HCT116 (cell line): ENCODE results near the gene RSPO4. TPM values are rescaled to one million over a fixed set of nuclear protein-coding genes. Genes with fewer than 3 reads are reported as not detected.
A peak's percentile ranks its signal among the peaks of the same experiment; 100 is the strongest.

Experiments used
- ATAC-seq: fragments of 200-7000 bp; cut with Tn5 transposase; 2 replicates; pipeline ENCODE4 v1.9.1; 2020; ENCODE audit warnings: mild to moderate bottlenecking, moderate library complexity
- BruUV-seq: library from RNA; stranded (reverse); fragments of 400-500 nt; replicated peaks from 2 replicates; lab custom pipeline; 2021; lab: Mats Ljungman, UMichigan
- CTCF ChIA-PET: fragments of 300-600 bp; sonication (Branson Sonifier 250); formaldehyde crosslinking; loops from one replicate; lab custom pipeline; 2021; ENCODE audit warnings: antibody characterized with exemption; lab: Charles Lee
- POLR2A ChIA-PET: fragments of 300-600, 350-600 bp; sonication (Branson Sonifier 250); formaldehyde crosslinking; loops from one replicate; lab custom pipeline; 2021; ENCODE audit warnings: antibody characterized with exemption; lab: Charles Lee
- RAD21 ChIA-PET, 2 experiments: fragments of 300-600 bp; sonication (Branson Sonifier 250); formaldehyde crosslinking; loops; one replicate each; lab custom pipeline; 2023; ENCODE audit warnings: low total read pairs in 2 of 2; ENCODE audit not compliant: uncharacterized antibody in 2 of 2, unreplicated experiment in 2 of 2, low non-redundant PET in 1 of 2; lab: Charles Lee
- DNase-seq: peaks from one replicate; pipeline ENCODE4 v3.0.0-alpha.2; 2010; ENCODE audit warnings: low read depth, low spot score
- H2AFZ ChIP-seq: fragments of 200-600 bp; shearing (Covaris generic), sonication (generic); 2 replicates; pipeline ENCODE4 v1.6.1; 2017; ENCODE audit warnings: low read depth, mixed run types, mixed read lengths, antibody characterized with exemption, low read length; ENCODE audit not compliant: poor library complexity, severe bottlenecking
- H3K27ac ChIP-seq: 2 replicates; pipeline ENCODE4 v1.5.1; 2012; ENCODE audit warnings: low read depth, low read length
- H3K27me3 ChIP-seq: fragments of 200-600 bp; sonication (generic); 2 replicates; pipeline ENCODE4 v1.6.1; 2016; ENCODE audit warnings: mixed run types, low read length, mixed read lengths; ENCODE audit not compliant: insufficient read depth
- H3K36me3 ChIP-seq, 2 experiments: fragments of 200-500 bp in 1 of 2; fragments of 200-600 bp in 1 of 2; sonication (Bioruptor generic) in 1 of 2; sonication (generic) in 1 of 2; 2 replicates each; pipeline versions ENCODE4 v1.5.1 to v1.6.1; 2014 to 2016; ENCODE audit warnings: low read length in 2 of 2, inconsistent platforms in 1 of 2, mixed read lengths in 1 of 2, mixed run types in 1 of 2; ENCODE audit not compliant: insufficient read depth in 2 of 2, control insufficient read depth in 1 of 2
- H3K4me1 ChIP-seq, 2 experiments: fragments of 200-600 bp in 1 of 2; sonication (generic) in 1 of 2; 2 replicates each; pipeline versions ENCODE4 v1.5.1 to v1.6.1; 2012 to 2017; ENCODE audit warnings: low read length in 2 of 2, inconsistent platforms in 1 of 2, mild to moderate bottlenecking in 1 of 2, mixed read lengths in 1 of 2, mixed run types in 1 of 2, moderate library complexity in 1 of 2; ENCODE audit not compliant: insufficient read depth in 2 of 2, control insufficient read depth in 1 of 2
- H3K4me2 ChIP-seq: fragments of 200-600 bp; sonication (generic); 2 replicates; pipeline ENCODE4 v1.6.1; 2017; ENCODE audit warnings: mixed run types, low read length, mixed read lengths
- H3K4me3 ChIP-seq, 2 experiments: fragments of 200-600 bp in 1 of 2; sonication (generic) in 1 of 2; replicated peaks in 1 of 2; 2 replicates each; pipeline ENCODE4 v1.5.1; 2011 to 2016; ENCODE audit warnings: low read length in 2 of 2, control low read depth in 1 of 2, low read depth in 1 of 2, mild to moderate bottlenecking in 1 of 2, mixed read lengths in 1 of 2, mixed run types in 1 of 2
- H3K79me2 ChIP-seq: fragments of 200-600 bp; sonication (generic); 2 replicates; pipeline ENCODE4 v1.6.1; 2017; ENCODE audit warnings: mild to moderate bottlenecking, mixed run types, low read length, moderate library complexity, mixed read lengths; ENCODE audit not compliant: insufficient read depth
- H3K9ac ChIP-seq: fragments of 200-600 bp; sonication (generic); 2 replicates; pipeline ENCODE4 v1.6.1; 2016; ENCODE audit warnings: low read length, mixed read lengths
- H3K9me2 ChIP-seq: fragments of 200-600 bp; sonication (generic), shearing (Covaris generic); 2 replicates; pipeline ENCODE4 v1.6.1; 2017; ENCODE audit warnings: mixed run types, mild to moderate bottlenecking, moderate library complexity; ENCODE audit not compliant: insufficient read depth
- H3K9me3 ChIP-seq, 2 experiments: fragments of 200-500 bp in 1 of 2; fragments of 200-600 bp in 1 of 2; sonication (Bioruptor generic) in 1 of 2; sonication (generic) in 1 of 2; 2 replicates each; pipeline ENCODE4 v1.6.1; 2014 to 2017; ENCODE audit warnings: low read length in 2 of 2, mixed read lengths in 2 of 2, inconsistent platforms in 1 of 2, low read depth in 1 of 2, mild to moderate bottlenecking in 1 of 2, mixed run types in 1 of 2, moderate library complexity in 1 of 2; ENCODE audit not compliant: control insufficient read depth in 1 of 2, insufficient read depth in 1 of 2
- H4K20me1 ChIP-seq: fragments of 200-600 bp; sonication (generic), shearing (Covaris generic); 2 replicates; pipeline ENCODE4 v1.6.1; 2017; ENCODE audit warnings: mixed run types, mild to moderate bottlenecking, moderate library complexity; ENCODE audit not compliant: insufficient read depth
- CEBPB ChIP-seq: IDR thresholded peaks from 2 replicates; pipeline ENCODE4 v1.6.1; 2012; ENCODE audit warnings: low read depth
- FOSL1 ChIP-seq: IDR thresholded peaks from 2 replicates; pipeline ENCODE4 v1.6.1; 2012; ENCODE audit warnings: low read depth
- POLR2AphosphoS5 ChIP-seq: IDR thresholded peaks from 2 replicates; pipeline ENCODE4 v1.6.1; 2011; ENCODE audit warnings: mild to moderate bottlenecking, low read depth, low read length, moderate library complexity
- RAD21 ChIP-seq: IDR thresholded peaks from 2 replicates; pipeline ENCODE4 v1.6.1; 2012; ENCODE audit warnings: low read depth, mild to moderate bottlenecking
- SP1 ChIP-seq: IDR thresholded peaks from 2 replicates; pipeline ENCODE4 v1.6.1; 2012; ENCODE audit warnings: low read depth
- TCF7L2 ChIP-seq: IDR thresholded peaks from 2 replicates; pipeline ENCODE4 v1.7.0; 2011; ENCODE audit warnings: borderline replicate concordance, inconsistent platforms; ENCODE audit not compliant: insufficient read depth, insufficient read length; ENCODE audit errors: extremely low read depth
- YY1 ChIP-seq: IDR thresholded peaks from 2 replicates; pipeline ENCODE4 v1.6.1; 2011; ENCODE audit warnings: low read length, low read depth, moderate library complexity, mild to moderate bottlenecking; ENCODE audit not compliant: insufficient replicate concordance; ENCODE audit errors: extremely low read depth
- intact Hi-C: fragments of 100-400 bp; cut with micrococcal nuclease; formaldehyde crosslinking; loops from 2 replicates; pipeline ENCODE4 v1.10.0; 2022
- total RNA-seq: library from RNA; stranded (reverse); gene quantifications from one replicate; pipeline ENCODE4 v1.2.1, GENCODE V29; 2021; ENCODE audit not compliant: unreplicated experiment
- TF ChIP-seq, protein P1 (sequence below), 3 experiments: fragments of 200-600 bp in 1 of 3; sonication (generic) in 1 of 3; IDR thresholded peaks in 2 of 3; conservative IDR thresholded peaks in 1 of 3; 2 replicates each; pipeline ENCODE4 v1.5.1; 2012 to 2017; ENCODE audit warnings: low read depth in 2 of 3, low read length in 2 of 3, antibody characterized with exemption in 1 of 3, borderline replicate concordance in 1 of 3, control low read depth in 1 of 3, mild to moderate bottlenecking in 1 of 3, mixed read lengths in 1 of 3, mixed run types in 1 of 3, moderate library complexity in 1 of 3; ENCODE audit not compliant: insufficient read depth in 1 of 3
- TF ChIP-seq, protein P2 (sequence below): IDR thresholded peaks from 2 replicates; pipeline ENCODE4 v1.6.1; 2012; ENCODE audit warnings: low read depth

RSPO4 gene
- total RNA-seq, 1 experiment from 2014 or later, result 0.84 TPM

DNA sequence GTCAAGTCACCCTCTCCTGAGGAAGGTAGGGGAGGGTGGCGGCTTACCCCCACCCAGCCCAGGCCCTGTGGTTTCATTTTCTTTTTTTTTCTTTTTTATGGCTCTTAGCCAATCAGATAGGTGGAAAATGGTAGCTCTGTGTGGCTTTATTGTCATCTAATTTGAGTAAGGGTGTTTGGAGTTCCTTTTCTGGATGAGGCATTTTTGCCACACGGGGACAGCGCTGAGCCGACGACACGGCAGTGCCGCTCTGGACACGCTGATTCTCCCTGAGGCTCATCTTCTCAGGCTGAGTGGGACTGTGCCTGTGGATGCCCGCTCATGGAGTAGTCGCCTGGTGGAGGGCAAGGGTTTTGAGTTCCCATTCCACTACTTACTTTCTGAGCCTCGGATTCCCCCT lies 48.4 kb downstream of the RSPO4 start:
- ATAC-seq, result peak; percentile 80
- Histone ChIP-seq H3K4me3 (no peak overlapping the region), H3K9ac (no peak overlapping the region), H2AFZ (peak overlapping the region; percentile 64)
- intact Hi-C loops, result loop anchor here (10.0 kb wide), 1 partner anchor 389 kb away; no protein-coding TSS in a partner anchor
- TF ChIP-seq SP1, result no peak
- TF ChIP-seq RAD21, result peak; percentile 56
- no peak for TF ChIP-seq YY1
- TF ChIP-seq, protein P1, sequence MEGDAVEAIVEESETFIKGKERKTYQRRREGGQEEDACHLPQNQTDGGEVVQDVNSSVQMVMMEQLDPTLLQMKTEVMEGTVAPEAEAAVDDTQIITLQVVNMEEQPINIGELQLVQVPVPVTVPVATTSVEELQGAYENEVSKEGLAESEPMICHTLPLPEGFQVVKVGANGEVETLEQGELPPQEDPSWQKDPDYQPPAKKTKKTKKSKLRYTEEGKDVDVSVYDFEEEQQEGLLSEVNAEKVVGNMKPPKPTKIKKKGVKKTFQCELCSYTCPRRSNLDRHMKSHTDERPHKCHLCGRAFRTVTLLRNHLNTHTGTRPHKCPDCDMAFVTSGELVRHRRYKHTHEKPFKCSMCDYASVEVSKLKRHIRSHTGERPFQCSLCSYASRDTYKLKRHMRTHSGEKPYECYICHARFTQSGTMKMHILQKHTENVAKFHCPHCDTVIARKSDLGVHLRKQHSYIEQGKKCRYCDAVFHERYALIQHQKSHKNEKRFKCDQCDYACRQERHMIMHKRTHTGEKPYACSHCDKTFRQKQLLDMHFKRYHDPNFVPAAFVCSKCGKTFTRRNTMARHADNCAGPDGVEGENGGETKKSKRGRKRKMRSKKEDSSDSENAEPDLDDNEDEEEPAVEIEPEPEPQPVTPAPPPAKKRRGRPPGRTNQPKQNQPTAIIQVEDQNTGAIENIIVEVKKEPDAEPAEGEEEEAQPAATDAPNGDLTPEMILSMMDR (IDR thresholded peaks at IDR 0.05 in 2 of 3, conservative IDR thresholded peaks at IDR 0.05 in 1 of 3; ENCODE audit: borderline replicate concordance in 1 of 3, insufficient read depth in 1 of 3, low read depth in 2 of 3, low read length in 2 of 3), result peak; percentile 54 to 63 (median 63); a peak in 5 of 6 replicates
- TF ChIP-seq, all 23 proteins: peak for 2
- Histone ChIP-seq H3K9me2 (no peaks in the 10 kb centered on the region), H3K9me3 (no peaks in the 10 kb centered on the region), H3K27me3 (no peaks in the 10 kb centered on the region), H3K4me2 (peak overlapping the region; percentile 45), H3K36me3 (no peaks in the 10 kb centered on the region), H3K79me2 (no peaks in the 10 kb centered on the region), H3K4me1 (peaks cover 4 to 13% of the 10 kb centered on the region in 2 experiments; a peak in 3 of 4 replicates), H3K27ac (no peak overlapping the region), H4K20me1 (no peaks in the 10 kb centered on the region)
- CTCF ChIA-PET, result interaction anchor here (0.6 to 6.9 kb wide), 5 partner anchors 21 to 185 kb away, joined by 3 to 181 read pairs (median 4); partner anchors contain the start of genes FAM110A and SLC52A3
- BruUV-seq, result no TSS peak
- POLR2A ChIA-PET, result interaction anchor here (0.6 to 1.5 kb wide), 2 partner anchors 73 to 135 kb away, joined by 3 to 9 read pairs; no protein-coding TSS in a partner anchor
- RAD21 ChIA-PET, result interaction anchor here (0.6 to 1.2 kb wide), 4 partner anchors 42 to 135 kb away, joined by 3 to 10 read pairs (median 4); no protein-coding TSS in a partner anchor
- DNase-seq, result peak; percentile 48

DNA sequence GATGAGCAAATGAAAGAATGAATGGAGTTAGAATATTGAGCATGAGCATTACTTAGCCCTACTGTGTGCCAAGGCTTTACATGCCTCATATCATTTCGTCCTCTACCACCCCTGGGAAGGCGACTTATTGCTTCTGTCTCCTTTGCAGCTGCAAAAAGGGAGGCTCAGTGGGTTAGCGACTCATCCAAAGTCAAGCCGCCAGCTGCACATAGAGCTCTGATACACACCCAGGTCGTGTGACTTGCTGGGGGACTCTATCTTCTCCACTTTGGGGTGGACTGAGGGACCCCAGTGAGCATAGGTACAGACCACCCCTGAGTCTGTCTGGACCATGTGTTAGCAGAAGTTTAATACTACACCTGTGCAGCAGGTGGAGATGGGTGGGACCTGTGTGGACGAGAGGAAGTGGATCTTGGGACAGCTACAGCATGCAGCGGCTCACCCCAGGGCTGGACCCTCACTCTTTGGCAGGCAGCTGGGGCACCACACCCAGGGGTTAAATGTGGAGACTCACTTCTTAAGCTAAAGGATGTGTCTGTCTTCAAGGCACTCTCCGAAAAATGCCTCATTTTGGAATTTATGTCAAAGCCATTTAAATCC lies 49.8 kb downstream of the RSPO4 start:
- H3K9me2 ChIP-seq, result no peaks in the 10 kb centered on the region
- no peak overlapping the region for H3K4me2 ChIP-seq
- no peaks in the 10 kb centered on the region for H3K27me3 ChIP-seq
- no peaks in the 10 kb centered on the region for H3K36me3 ChIP-seq
- DNase-seq (no peak), ATAC-seq (no peak)
- H3K4me3 ChIP-seq, result no peak overlapping the region
- H2AFZ ChIP-seq, result no peak overlapping the region
- intact Hi-C loops, result loop anchor here (10.0 kb wide), 1 partner anchor 387 kb away; no protein-coding TSS in a partner anchor
- no peaks in the 10 kb centered on the region for H4K20me1 ChIP-seq
- H3K9ac ChIP-seq, result no peak overlapping the region
- ChIA-PET CTCF (no interaction called here), POLR2A (no interaction called here), RAD21 (no interaction called here)
- no peaks in the 10 kb centered on the region for H3K79me2 ChIP-seq
- no peaks in the 10 kb centered on the region for H3K9me3 ChIP-seq
- no peak overlapping the region for H3K27ac ChIP-seq
- BruUV-seq, result no TSS peak
- H3K4me1 ChIP-seq, result peaks cover 4 to 13% of the 10 kb centered on the region in 2 experiments; a peak in 3 of 4 replicates
- TF ChIP-seq, protein P1 (IDR thresholded peaks at IDR 0.05 in 2 of 3, conservative IDR thresholded peaks at IDR 0.05 in 1 of 3; ENCODE audit: borderline replicate concordance in 1 of 3, insufficient read depth in 1 of 3, low read depth in 2 of 3, low read length in 2 of 3), result no peak
- TF ChIP-seq TCF7L2 (no peak), FOSL1 (no peak), POLR2AphosphoS5 (no peak), RAD21 (no peak), CEBPB (no peak)
- TF ChIP-seq, protein P2, sequence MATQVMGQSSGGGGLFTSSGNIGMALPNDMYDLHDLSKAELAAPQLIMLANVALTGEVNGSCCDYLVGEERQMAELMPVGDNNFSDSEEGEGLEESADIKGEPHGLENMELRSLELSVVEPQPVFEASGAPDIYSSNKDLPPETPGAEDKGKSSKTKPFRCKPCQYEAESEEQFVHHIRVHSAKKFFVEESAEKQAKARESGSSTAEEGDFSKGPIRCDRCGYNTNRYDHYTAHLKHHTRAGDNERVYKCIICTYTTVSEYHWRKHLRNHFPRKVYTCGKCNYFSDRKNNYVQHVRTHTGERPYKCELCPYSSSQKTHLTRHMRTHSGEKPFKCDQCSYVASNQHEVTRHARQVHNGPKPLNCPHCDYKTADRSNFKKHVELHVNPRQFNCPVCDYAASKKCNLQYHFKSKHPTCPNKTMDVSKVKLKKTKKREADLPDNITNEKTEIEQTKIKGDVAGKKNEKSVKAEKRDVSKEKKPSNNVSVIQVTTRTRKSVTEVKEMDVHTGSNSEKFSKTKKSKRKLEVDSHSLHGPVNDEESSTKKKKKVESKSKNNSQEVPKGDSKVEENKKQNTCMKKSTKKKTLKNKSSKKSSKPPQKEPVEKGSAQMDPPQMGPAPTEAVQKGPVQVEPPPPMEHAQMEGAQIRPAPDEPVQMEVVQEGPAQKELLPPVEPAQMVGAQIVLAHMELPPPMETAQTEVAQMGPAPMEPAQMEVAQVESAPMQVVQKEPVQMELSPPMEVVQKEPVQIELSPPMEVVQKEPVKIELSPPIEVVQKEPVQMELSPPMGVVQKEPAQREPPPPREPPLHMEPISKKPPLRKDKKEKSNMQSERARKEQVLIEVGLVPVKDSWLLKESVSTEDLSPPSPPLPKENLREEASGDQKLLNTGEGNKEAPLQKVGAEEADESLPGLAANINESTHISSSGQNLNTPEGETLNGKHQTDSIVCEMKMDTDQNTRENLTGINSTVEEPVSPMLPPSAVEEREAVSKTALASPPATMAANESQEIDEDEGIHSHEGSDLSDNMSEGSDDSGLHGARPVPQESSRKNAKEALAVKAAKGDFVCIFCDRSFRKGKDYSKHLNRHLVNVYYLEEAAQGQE, result no peak
